BE2C (cell line): ENCODE measurements around the gene FAM227A.

ENCODE experiments used
- DNase-seq: peaks from one replicate; pipeline ENCODE4 v3.0.0-alpha.2; 2020
- H3K27me3 ChIP-seq: fragments of 250-450 bp; sonication (Bioruptor Pico); 2 replicates; pipeline ENCODE4 v1.5.1; 2020; ENCODE audit warnings: mild to moderate bottlenecking
- H3K36me3 ChIP-seq: fragments of 250-450 bp; sonication (Bioruptor Pico); 2 replicates; pipeline ENCODE4 v1.5.1; 2020; ENCODE audit warnings: mild to moderate bottlenecking
- H3K4me1 ChIP-seq: fragments of 250-450 bp; sonication (Bioruptor Pico); 2 replicates; pipeline ENCODE4 v1.5.1; 2020
- H3K4me3 ChIP-seq: 2 replicates; pipeline ENCODE4 v1.5.1; 2011; ENCODE audit warnings: low read depth, low read length
- H3K9me3 ChIP-seq: fragments of 250-450 bp; sonication (Bioruptor Pico); 2 replicates; pipeline ENCODE4 v1.5.1; 2020
- CTCF ChIP-seq: IDR thresholded peaks from 2 replicates; pipeline ENCODE4 v1.5.1; 2012; ENCODE audit warnings: mild to moderate bottlenecking, low read depth, low read length

The FAM227A gene

DNA sequence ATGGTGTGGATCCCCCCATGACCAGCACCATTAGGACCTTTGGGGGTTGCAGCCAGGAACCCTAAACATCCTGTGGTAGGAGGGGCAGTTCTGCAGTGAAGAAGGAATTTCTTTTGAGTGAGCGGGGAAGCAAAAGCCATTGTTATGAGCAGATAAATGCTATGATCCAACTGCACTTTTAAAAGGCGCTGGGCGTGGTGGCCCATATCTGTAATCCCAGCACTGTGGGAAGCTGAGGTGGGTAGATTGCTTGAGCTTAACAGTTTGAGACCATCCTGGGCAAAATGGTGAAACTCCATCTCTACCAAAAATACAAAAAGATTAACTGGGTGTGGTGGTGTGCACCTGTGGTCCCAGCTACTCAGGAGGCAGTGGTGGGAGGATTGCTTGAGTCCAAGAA is 19.6 kb upstream of the FAM227A start:
- no peak for TF ChIP-seq CTCF
- Histone ChIP-seq H3K36me3 (0 out of 2 replicates have a peak, but pooled peaks cover 6% of the 10 kb centered on the region), H3K4me3 (no peak overlapping the region), H3K9me3 (no peaks in the 10 kb centered on the region), H3K27me3 (no peaks in the 10 kb centered on the region), H3K4me1 (no peaks in the 10 kb centered on the region)
- DNase-seq, result no peak

GRCh38 chr22:38674888-38675287 is 18.7 kb upstream of the FAM227A start:
- TF ChIP-seq CTCF, result no peak
- no peaks in the 10 kb centered on the region for H3K4me1 ChIP-seq

GRCh38 chr22:38657045-38657909 is 1.1 kb upstream of the FAM227A start:
- Histone ChIP-seq H3K4me1 (no peaks in the 10 kb centered on the region), H3K4me3 (peak overlapping the region; percentile 95), H3K9me3 (no peaks in the 10 kb centered on the region), H3K27me3 (no peaks in the 10 kb centered on the region), H3K36me3 (no peaks in the 10 kb centered on the region)
- TF ChIP-seq CTCF, result no peak
- DNase-seq, result no peak

More at GRCh38 chr22:38674888-38675287, 18.7 kb upstream of the FAM227A start:
- Histone ChIP-seq H3K27me3 (no peaks in the 10 kb centered on the region), H3K36me3 (0 out of 2 replicates have a peak, but pooled peaks cover 6% of the 10 kb centered on the region), H3K9me3 (no peaks in the 10 kb centered on the region), H3K4me3 (no peak overlapping the region)
- DNase-seq, result no peak

DNA sequence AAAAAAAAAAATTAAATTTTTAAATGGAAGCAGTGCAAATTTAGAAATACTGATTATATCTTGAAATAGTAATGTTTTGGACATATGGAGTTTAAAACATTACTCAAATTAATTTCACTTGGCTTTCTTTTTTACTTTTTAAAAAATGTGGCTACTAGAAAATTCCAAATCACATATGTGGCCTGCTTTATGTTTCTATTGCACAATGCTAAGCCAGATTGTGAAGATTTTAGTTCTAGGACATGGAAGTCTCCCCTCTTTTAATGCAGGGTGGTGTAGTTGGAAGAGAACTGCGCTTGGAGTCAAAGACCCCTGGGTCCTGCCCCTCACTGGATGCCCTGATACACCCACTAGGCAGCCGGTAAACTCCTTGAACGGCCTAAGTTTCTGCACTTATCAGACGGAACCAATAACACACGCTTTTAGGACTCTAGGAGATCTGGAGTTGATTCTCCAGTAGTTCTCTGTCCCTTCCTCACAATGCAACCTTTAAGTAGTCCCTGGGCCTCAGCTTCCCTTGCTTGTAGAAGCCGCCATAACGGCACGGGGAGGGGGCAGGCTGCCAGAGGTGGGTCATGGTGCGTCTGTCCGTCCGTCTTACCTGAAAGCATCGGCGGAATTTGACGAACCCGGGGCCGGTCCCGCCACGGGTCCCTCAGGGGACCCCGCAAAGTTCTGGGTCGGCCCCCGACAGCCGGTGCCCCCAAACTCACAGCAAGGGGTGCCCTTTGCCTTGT is 505 bp downstream of the FAM227A start:
- H3K9me3 ChIP-seq, result no peaks in the 10 kb centered on the region
- no peaks in the 10 kb centered on the region for H3K4me1 ChIP-seq
- H3K27me3 ChIP-seq, result no peaks in the 10 kb centered on the region
- H3K36me3 ChIP-seq, result no peaks in the 10 kb centered on the region
- peak overlapping the region; percentile 95 for H3K4me3 ChIP-seq
- TF ChIP-seq CTCF, result no peak
- DNase-seq, result peak; percentile 21

DNA sequence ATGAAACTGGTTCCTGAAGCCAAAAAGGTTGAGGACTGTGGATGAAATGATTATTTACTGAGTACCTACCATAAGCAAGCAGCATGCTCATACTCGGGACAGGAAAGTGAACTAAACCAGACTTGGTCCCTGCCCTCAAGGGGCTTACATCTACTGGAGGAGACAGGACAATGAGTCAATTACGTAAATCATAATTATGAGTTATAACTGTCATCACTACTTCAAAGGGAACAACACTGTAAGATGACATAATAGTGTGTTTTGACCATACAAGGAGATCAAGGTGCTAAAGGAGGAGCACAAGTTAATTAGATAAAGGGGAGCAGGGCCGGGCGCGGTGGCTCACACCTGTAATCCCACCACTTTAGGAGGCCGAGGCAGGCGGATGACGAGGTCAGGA is 2.5 kb downstream of the FAM227A start:
- Histone ChIP-seq H3K36me3 (no peaks in the 10 kb centered on the region), H3K4me1 (no peaks in the 10 kb centered on the region), H3K4me3 (no peak overlapping the region), H3K9me3 (no peaks in the 10 kb centered on the region), H3K27me3 (no peaks in the 10 kb centered on the region)
- no peak for DNase-seq
- TF ChIP-seq CTCF, result no peak

GRCh38 chr22:38652859-38653258 is 3.3 kb downstream of the FAM227A start:
- Histone ChIP-seq H3K27me3 (no peaks in the 10 kb centered on the region), H3K36me3 (no peaks in the 10 kb centered on the region), H3K4me3 (no peak overlapping the region), H3K9me3 (no peaks in the 10 kb centered on the region), H3K4me1 (no peaks in the 10 kb centered on the region)
- no peak for DNase-seq
- no peak for TF ChIP-seq CTCF
